Stimulated activated CD4-positive, alpha-beta T cell treated with anti-CD3 and anti-CD28 coated beads, Interleukin-2, amount 100 ng/mL, for 24 hours (primary cell): ENCODE results near the gene KIRREL3.
"Not testable (repeated sequence)": the region's sequence is repeated elsewhere in the genome, so short reads cannot be mapped to it uniquely, and the experiment has no call there.

Source experiments
- DNase-seq, 2 donors: peaks; one replicate each; pipeline ENCODE4 v3.0.0-alpha.2; 2020

The KIRREL3 gene

GRCh38 chr11:126391286-126391954 lies 609.1 kb downstream of the KIRREL3 start:
- DNase-seq = no peak

DNA sequence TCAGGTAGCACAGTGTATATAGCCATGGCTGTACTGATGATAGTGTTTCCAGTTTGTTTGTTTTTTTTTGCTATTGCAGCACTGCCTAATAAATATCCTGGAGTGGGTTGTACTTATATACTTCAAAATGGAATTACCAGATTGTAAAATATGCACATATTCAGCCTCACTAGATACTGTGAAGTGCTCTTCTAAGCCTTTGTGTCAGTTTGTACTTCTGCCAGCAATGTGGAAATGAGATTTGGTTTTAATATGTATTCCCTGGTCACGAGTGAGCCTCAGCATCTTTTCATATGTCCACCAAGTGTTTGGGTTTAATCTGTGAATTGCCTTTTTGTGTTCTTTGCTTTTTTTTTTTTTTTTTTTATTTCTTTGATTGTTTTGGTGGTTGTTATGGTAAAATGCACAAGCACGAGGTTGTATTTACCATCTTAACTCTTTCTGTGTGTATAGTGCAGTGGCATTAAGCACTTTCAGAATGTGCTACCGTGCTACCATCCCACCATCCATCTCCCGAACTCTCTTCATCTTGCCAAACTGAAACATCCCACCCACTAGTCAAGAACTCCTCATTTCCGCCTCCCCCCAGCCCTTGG lies 610.2 kb downstream of the KIRREL3 start:
- no peak for DNase-seq

- DNase-seq = no peak
Measured at GRCh38 chr11:126387857-126388256, 612.7 kb downstream of the KIRREL3 start.

GRCh38 chr11:126386729-126387071 lies 613.9 kb downstream of the KIRREL3 start:
- not testable (repeated sequence) for DNase-seq

DNA sequence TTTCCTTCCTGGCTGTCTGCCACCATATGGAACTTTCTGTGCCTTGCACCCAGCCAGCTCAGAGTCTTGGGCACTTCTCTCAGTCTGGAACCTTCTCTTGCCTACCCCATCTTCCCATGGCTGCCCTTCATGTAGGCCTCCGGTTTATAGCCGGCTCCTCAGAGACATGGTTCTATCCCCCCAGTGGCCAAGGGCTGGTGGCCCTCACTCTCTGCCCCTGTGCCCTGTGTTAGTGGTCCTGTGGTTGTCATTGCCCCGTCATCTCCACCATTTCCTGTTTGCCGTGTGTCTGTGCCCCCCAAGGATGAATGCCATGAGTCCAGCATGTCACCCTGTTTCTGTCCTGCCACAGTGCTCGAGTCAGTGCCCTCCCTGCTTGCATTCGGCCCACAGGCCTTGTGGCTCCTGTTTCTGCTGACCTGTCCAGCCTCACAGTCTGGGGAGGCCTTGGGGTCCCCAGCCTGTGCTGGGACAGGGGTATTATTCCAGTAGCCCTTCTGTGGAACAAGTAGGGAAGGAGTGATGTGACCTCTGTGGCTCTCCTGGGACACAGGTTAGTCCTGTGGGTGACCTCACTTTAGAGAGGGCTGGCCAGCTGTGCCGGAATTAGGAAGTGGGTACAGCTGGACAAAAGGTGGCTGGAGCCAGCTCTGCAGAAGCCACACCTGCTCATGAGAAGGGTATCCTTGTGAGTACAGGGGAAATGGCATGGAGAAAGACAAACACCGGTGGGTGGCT lies 614.4 kb downstream of the KIRREL3 start:
- DNase-seq = no peak

- DNase-seq = no peak
Measured at GRCh38 chr11:126384449-126385070, 616.0 kb downstream of the KIRREL3 start.

GRCh38 chr11:126383339-126384335 lies 616.9 kb downstream of the KIRREL3 start:
- no peak for DNase-seq

DNA sequence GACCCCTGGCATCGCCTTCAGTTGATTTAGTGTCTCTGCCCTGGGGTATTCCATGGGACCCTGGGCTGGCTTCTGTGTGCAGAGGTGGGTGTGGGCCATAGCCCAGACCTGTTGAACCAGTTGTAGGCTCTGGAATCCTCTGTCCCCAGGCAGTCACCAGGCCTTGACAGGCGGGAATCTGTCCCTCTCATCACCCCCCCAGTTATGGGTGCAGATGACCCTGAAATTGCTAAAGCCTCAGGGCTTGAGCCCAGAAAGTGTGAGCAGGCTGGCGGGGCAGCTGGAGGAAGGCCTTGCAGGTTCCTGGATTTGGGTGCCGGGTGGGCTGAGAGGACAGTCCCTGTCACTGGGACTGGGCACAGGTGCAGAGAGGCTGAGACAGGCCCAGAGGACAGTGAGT lies 617.9 kb downstream of the KIRREL3 start:
- DNase-seq = not testable (repeated sequence)

DNA sequence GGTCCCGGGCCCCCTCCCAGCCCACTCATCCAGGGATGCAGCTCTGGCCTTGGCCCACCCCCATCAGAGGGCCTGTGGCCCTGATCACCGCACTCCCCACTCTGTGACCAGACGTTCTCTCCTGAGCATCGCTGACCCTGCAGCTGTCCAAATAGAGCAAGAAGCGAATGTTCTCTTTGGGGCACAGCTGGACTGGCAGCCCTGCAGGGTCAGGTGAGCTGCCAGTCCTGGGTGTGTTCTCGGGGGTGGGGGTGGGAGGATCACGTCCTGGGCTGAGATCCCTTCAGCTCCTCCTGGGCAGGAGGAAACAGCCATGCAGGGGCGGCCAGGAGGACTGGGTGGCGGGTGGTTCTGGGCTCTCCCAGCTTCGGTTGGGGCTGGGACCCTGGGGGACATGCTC lies 618.6 kb downstream of the KIRREL3 start:
- not testable (repeated sequence) for DNase-seq

DNA sequence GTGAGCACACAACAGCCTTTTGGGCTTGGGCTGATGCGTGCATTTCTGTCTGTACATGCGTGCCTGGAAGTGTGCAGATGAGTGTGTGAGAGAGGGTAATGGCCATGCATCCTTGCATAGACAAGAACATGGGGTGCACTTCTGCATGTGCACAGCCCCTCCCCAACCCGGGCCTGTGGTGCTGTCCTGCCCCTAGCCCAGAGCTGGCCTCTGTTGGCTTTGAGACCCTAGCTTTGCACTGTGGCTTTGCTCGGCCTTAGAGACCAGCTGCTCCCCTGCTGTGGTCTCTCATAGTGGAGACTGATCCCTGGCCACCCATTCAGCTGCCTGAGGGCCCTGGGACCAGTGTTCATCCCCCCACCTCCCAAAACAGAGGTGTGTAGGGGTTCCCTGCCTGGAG lies 619.7 kb downstream of the KIRREL3 start:
- DNase-seq = no peak

- DNase-seq = no peak
Measured at GRCh38 chr11:126378763-126379162, 621.8 kb downstream of the KIRREL3 start.

- no peak for DNase-seq
Measured at GRCh38 chr11:126375726-126376125, 624.8 kb downstream of the KIRREL3 start.

GRCh38 chr11:126374562-126375300 lies 625.8 kb downstream of the KIRREL3 start:
- not testable (repeated sequence) for DNase-seq

DNA sequence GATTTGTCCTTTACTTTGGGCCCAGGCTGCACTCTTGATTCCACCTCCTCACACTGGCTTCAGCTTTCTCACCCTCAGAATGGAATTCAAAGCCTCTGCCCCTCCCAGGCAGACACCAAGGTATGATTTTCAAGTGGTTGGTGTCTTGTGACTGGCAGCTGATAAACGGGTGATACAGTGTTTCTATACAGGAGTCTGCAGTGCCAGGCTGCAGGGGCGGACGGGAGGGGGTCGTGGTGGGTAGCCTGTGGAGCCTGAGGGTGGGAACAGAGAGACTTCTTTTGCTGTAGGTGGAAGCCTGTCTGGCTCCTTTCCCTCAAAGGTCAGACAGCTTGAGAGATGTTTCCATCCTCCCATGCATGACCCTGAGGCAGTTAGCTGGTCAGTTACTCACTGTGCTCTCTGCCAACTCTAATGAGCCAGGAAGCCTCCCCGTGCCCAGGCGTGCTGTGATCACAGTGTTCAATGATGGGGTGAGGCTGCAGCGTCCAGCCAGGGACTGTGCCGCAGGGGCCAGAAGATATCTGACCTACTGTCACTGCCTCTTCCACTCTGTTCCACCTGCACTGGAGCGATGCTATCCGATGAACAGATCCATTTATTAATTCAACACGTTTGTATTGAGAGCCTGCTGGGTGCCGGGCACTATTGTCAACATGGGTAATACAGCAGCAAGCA lies 627.0 kb downstream of the KIRREL3 start:
- not testable (repeated sequence) for DNase-seq
